ENCODE results near the gene PPP1R12A. TPM values are rescaled to one million over a fixed set of nuclear protein-coding genes. Genes with fewer than 3 reads are reported as not detected.
A peak's percentile ranks its signal among the peaks of the same experiment; 100 is the strongest.
"Not testable (repeated sequence)": the region's sequence is repeated elsewhere in the genome, so short reads cannot be mapped to it uniquely, and the experiment has no call there.

Gene PPP1R12A
- total RNA-seq, 2 donors from 2014 or later, result 66.6 to 67.5 TPM

DNA sequence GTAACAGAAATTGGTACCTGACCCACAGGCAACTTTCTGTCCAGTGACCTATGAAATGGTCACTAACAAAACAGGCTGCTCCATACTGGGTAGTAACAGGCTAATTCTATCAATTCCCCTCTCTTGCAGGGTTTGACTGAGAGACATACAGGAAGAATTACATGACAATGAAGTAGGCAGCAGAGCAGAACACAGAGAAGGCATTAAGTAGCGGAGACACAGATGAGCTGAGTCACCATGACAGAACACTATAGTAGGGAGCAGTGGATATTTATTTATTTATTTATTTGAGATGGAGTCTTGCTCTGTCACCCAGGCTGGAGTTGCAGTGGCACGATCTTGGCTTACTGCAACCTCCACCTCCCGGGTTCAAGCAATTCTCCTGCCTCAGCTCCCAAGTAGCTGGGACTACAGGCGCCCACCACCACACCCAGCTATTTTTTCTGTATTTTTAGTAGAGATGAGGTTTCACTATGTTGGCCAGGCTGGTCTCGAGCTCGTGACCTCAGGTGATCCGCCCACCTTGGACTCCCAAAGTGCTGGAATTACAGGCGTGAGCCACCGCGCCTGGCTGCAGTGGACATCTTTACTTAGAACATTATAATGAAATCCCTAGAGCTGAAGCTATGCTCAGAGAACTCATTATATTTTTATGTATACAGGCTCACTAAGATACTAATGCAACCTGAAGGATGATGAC, 150.4 kb downstream of the PPP1R12A start:
- not testable (repeated sequence) for H3K27me3 Mint-ChIP-seq (ENCODE audit: low read depth); DNase-seq; H3K4me1 Mint-ChIP-seq (ENCODE audit: low read depth); H3K9me3 Mint-ChIP-seq; H3K4me3 Mint-ChIP-seq; ATAC-seq (replicated peaks in 1 of 2)
- H3K27ac Mint-ChIP-seq, result peak overlapping the region; percentile 4
- H3K36me3 Mint-ChIP-seq (ENCODE audit: insufficient read depth in 2 of 2), result peaks cover 2 to 13% of the 10 kb centered on the region in 2 donors

GRCh38 chr12:79782172-79782900, 152.6 kb downstream of the PPP1R12A start:
- DNase-seq, result no peak
- ATAC-seq (replicated peaks in 1 of 2), result no peak
- Mint-ChIP-seq H3K4me1 (ENCODE audit: low read depth) (no peaks in the 10 kb centered on the region), H3K4me3 (no peak overlapping the region), H3K27me3 (ENCODE audit: low read depth) (no peaks in the 10 kb centered on the region), H3K27ac (peak overlapping the region; percentile 12), H3K36me3 (ENCODE audit: insufficient read depth in 2 of 2) (peaks cover 2 to 11% of the 10 kb centered on the region in 2 donors), H3K9me3 (no peaks in the 10 kb centered on the region)

- H3K4me3 Mint-ChIP-seq, result no peak overlapping the region
- no peaks in the 10 kb centered on the region for H3K27me3 Mint-ChIP-seq (ENCODE audit: low read depth)
- DNase-seq (no peak), ATAC-seq (replicated peaks in 1 of 2) (no peak)
- no peaks in the 10 kb centered on the region for H3K4me1 Mint-ChIP-seq (ENCODE audit: low read depth)
- no peak overlapping the region for H3K27ac Mint-ChIP-seq
- peaks cover 0 to 3% of the 10 kb centered on the region in 2 donors for H3K36me3 Mint-ChIP-seq (ENCODE audit: insufficient read depth in 2 of 2)
- H3K9me3 Mint-ChIP-seq, result no peaks in the 10 kb centered on the region
Observed at GRCh38 chr12:79778802-79779448, 156.0 kb downstream of the PPP1R12A start.

DNA sequence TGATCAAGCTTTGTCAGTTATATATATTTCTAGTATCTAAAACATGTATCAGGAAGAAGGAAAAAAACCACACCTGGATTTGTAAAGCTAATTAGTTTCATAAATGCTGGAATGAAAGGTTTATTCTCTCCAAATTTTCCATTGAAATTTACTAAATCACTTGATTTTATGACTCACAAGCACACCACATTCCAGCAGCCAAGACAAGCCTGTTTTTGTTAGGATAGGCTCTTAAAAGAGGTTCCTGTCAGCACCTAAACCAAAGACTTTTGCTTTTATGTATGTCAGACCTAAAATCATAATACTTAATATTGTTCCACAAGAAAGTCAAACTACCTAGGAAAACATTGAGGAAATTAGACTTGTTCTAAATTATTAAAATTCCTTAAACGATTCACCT, 158.8 kb downstream of the PPP1R12A start:
- DNase-seq (no peak), ATAC-seq (replicated peaks in 1 of 2) (no peak)
- H3K27me3 Mint-ChIP-seq (ENCODE audit: low read depth), result no peaks in the 10 kb centered on the region
- no peak overlapping the region for H3K4me3 Mint-ChIP-seq
- H3K4me1 Mint-ChIP-seq (ENCODE audit: low read depth), result no peaks in the 10 kb centered on the region
- peaks cover 0 to 3% of the 10 kb centered on the region in 2 donors for H3K36me3 Mint-ChIP-seq (ENCODE audit: insufficient read depth in 2 of 2)
- no peaks in the 10 kb centered on the region for H3K9me3 Mint-ChIP-seq
- H3K27ac Mint-ChIP-seq, result no peak overlapping the region

- no peak for DNase-seq
- Mint-ChIP-seq H3K4me3 (no peak overlapping the region), H3K36me3 (ENCODE audit: insufficient read depth in 2 of 2) (peaks cover 0 to 4% of the 10 kb centered on the region in 2 donors), H3K9me3 (no peaks in the 10 kb centered on the region), H3K27me3 (ENCODE audit: low read depth) (no peaks in the 10 kb centered on the region), H3K27ac (no peak overlapping the region), H3K4me1 (ENCODE audit: low read depth) (no peaks in the 10 kb centered on the region)
- no peak for ATAC-seq (replicated peaks in 1 of 2)
Observed at GRCh38 chr12:79775355-79776027, 159.4 kb downstream of the PPP1R12A start.

DNA sequence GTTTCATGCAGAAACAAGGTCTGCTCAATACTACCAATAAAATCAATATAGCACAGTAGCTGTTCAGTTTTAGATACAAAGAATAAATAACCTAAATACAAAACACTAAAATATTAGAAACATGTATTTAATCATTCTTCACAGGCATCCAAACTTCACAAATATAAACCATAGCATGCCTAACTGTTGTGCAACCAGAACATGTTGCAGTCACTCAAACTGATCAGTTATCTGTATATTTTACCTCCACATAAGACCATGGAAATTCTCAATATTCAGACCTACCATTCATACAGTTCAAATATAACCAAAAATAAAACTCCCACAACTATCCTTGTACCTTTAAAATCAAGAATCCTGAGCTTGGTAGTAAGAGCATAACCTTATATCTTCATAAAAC, 161.0 kb downstream of the PPP1R12A start:
- Mint-ChIP-seq H3K9me3 (no peaks in the 10 kb centered on the region), H3K4me1 (ENCODE audit: low read depth) (no peaks in the 10 kb centered on the region), H3K36me3 (ENCODE audit: insufficient read depth in 2 of 2) (peaks cover 0 to 4% of the 10 kb centered on the region in 2 donors), H3K27me3 (ENCODE audit: low read depth) (no peaks in the 10 kb centered on the region), H3K27ac (peak overlapping the region; percentile 7), H3K4me3 (no peak overlapping the region)
- DNase-seq (no peak), ATAC-seq (replicated peaks in 1 of 2) (no peak)

DNA sequence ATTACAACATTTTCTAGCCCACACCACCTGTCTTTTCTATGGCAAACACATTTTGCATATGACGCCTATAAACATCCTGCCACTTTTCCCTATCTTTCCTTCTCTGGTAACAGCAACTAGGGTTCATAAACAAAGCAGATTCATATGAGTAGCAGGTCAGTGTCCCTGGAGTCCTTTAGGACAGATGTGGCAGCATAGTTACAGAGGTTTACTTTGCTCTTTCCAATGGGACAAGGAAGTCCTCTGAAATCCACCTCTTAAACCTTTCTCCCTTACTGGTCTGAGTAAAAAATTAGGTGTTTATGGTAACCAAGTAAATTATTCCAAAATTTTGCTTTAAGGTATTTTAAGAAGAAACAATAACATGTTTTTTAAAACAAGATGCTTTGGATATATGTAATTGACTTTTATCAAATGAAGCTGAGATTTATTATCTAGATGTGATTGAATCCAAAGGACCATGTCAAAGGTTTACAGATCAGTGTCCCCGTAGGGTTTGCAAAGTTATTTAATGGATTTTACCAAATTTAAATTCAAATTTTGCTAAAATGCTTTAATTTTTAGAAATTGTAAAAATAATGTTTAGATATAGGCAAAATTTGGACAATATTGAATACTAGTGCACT, 164.9 kb downstream of the PPP1R12A start:
- ATAC-seq (replicated peaks in 1 of 2), result no peak
- no peaks in the 10 kb centered on the region for H3K4me1 Mint-ChIP-seq (ENCODE audit: low read depth)
- no peak for DNase-seq
- H3K36me3 Mint-ChIP-seq (ENCODE audit: insufficient read depth in 2 of 2), result peaks cover 0 to 1% of the 10 kb centered on the region in 2 donors
- no peak overlapping the region for H3K4me3 Mint-ChIP-seq
- H3K27ac Mint-ChIP-seq, result no peak overlapping the region
- H3K9me3 Mint-ChIP-seq, result peaks cover 0 to 1% of the 10 kb centered on the region in 2 donors
- H3K27me3 Mint-ChIP-seq (ENCODE audit: low read depth), result no peaks in the 10 kb centered on the region

GRCh38 chr12:79769189-79769859, 165.6 kb downstream of the PPP1R12A start:
- no peaks in the 10 kb centered on the region for H3K27me3 Mint-ChIP-seq (ENCODE audit: low read depth)
- no peaks in the 10 kb centered on the region for H3K4me1 Mint-ChIP-seq (ENCODE audit: low read depth)
- no peak for ATAC-seq (replicated peaks in 1 of 2)

DNA sequence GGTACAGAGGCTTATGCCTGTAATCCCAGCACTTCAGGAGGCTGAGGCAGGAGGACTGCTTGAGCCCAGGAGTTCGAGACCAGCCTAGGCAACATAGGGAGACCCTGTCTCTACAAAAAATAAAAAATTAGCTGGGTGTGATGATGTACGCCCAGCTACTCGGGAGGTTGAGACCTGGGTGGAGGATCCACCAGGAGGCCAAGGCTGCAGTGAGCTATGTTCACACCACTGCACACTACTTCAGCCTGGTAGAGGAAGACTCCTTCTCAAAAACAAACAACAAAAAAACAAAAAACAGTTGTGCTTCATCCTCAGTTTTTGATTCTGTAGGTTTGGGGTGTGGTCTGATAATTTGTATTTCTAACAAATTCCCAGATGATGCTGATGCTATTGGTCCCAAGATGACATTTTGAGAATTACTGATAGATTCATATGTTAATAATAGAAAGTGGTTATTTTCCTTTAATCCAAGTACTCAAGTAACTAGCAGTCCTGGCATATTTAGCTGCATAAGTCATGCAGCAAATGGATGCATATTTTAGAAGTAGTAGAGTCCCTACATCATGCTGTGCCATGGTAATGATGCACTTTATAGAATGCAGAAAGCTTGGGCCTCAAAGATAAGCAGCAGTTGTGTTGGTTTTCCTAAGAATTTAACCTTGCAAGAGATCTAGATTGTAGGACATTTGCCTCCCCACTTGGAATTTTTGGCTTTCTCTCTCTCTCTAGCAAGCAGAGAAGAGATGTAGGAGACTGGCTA, 168.0 kb downstream of the PPP1R12A start:
- Mint-ChIP-seq H3K27ac (no peak overlapping the region), H3K4me3 (no peak overlapping the region), H3K27me3 (ENCODE audit: low read depth) (no peaks in the 10 kb centered on the region), H3K36me3 (ENCODE audit: insufficient read depth in 2 of 2) (peaks cover 0 to 1% of the 10 kb centered on the region in 2 donors), H3K4me1 (ENCODE audit: low read depth) (no peaks in the 10 kb centered on the region), H3K9me3 (peaks cover 0 to 1% of the 10 kb centered on the region in 2 donors)
- ATAC-seq (replicated peaks in 1 of 2) (no peak), DNase-seq (no peak)

More at GRCh38 chr12:79769189-79769859, 165.6 kb downstream of the PPP1R12A start:
- Mint-ChIP-seq H3K9me3 (peaks cover 0 to 1% of the 10 kb centered on the region in 2 donors), H3K27ac (no peak overlapping the region), H3K4me3 (no peak overlapping the region), H3K36me3 (ENCODE audit: insufficient read depth in 2 of 2) (peaks cover 0 to 1% of the 10 kb centered on the region in 2 donors)
- DNase-seq, result no peak

GRCh38 chr12:79765157-79765556, 169.7 kb downstream of the PPP1R12A start:
- H3K4me3 Mint-ChIP-seq, result no peak overlapping the region
- peak overlapping the region; percentile 36 for H3K27ac Mint-ChIP-seq
- H3K27me3 Mint-ChIP-seq (ENCODE audit: low read depth), result no peaks in the 10 kb centered on the region
- no peaks in the 10 kb centered on the region for H3K36me3 Mint-ChIP-seq (ENCODE audit: insufficient read depth in 2 of 2)
- ATAC-seq (replicated peaks in 1 of 2), result no peak
- DNase-seq, result no peak
- H3K9me3 Mint-ChIP-seq, result peaks cover 0 to 1% of the 10 kb centered on the region in 2 donors
- no peaks in the 10 kb centered on the region for H3K4me1 Mint-ChIP-seq (ENCODE audit: low read depth)

GRCh38 chr12:79764641-79765040, 170.3 kb downstream of the PPP1R12A start:
- H3K27me3 Mint-ChIP-seq (ENCODE audit: low read depth), result no peaks in the 10 kb centered on the region

More at GRCh38 chr12:79764641-79765040, 170.3 kb downstream of the PPP1R12A start:
- Mint-ChIP-seq H3K9me3 (peaks cover 0 to 1% of the 10 kb centered on the region in 2 donors), H3K4me3 (no peak overlapping the region), H3K4me1 (ENCODE audit: low read depth) (no peaks in the 10 kb centered on the region), H3K36me3 (ENCODE audit: insufficient read depth in 2 of 2) (no peaks in the 10 kb centered on the region), H3K27ac (no peak overlapping the region)
- no peak for DNase-seq
- no peak for ATAC-seq (replicated peaks in 1 of 2)
